Activated T-cell treated with anti-CD3 and anti-CD28 coated beads, Interleukin-2, amount 50 U/mL, for 72 hours (primary cell): ENCODE data around the gene KNL1. TPM values are rescaled to one million over a fixed set of nuclear protein-coding genes. Genes with fewer than 3 reads are reported as not detected.

Experiments
- ATAC-seq, 2 donors: fragments of 150-1000 bp; cut with Tn5 transposase; replicated peaks in 1 of 2; 2 replicates each; pipeline ENCODE4 v1.10.0; 2021; ENCODE audit warnings: moderate library complexity in 2 of 2, mild to moderate bottlenecking in 1 of 2
- DNase-seq, 2 donors: peaks; one replicate each; pipeline ENCODE4 v3.0.0; 2021 to 2022; ENCODE audit warnings: mixed read lengths in 1 of 2
- H3K27ac Mint-ChIP-seq: one replicate; pipeline ENCODE4 v1.8.0; 2022; ENCODE audit warnings: mild to moderate bottlenecking, moderate library complexity, mixed read lengths
- H3K27me3 Mint-ChIP-seq: one replicate; pipeline ENCODE4 v1.8.0; 2022; ENCODE audit warnings: low read depth, mixed read lengths
- H3K36me3 Mint-ChIP-seq, 2 donors: one replicate each; pipeline ENCODE4 v1.8.0; 2022; ENCODE audit warnings: mixed read lengths in 2 of 2, mild to moderate bottlenecking in 1 of 2; ENCODE audit not compliant: insufficient read depth in 2 of 2
- H3K4me1 Mint-ChIP-seq: one replicate; pipeline ENCODE4 v1.8.0; 2022; ENCODE audit warnings: low read depth, mixed read lengths
- H3K4me3 Mint-ChIP-seq, 2 donors: one replicate each; pipeline ENCODE4 v1.8.0; 2022; ENCODE audit warnings: mild to moderate bottlenecking in 2 of 2, mixed read lengths in 2 of 2, moderate library complexity in 2 of 2
- H3K9me3 Mint-ChIP-seq, 2 donors: one replicate each; pipeline ENCODE4 v1.8.0; 2022; ENCODE audit warnings: mixed read lengths in 2 of 2
- total RNA-seq, 2 donors: library from RNA; stranded (reverse); gene quantifications; one replicate each; pipeline ENCODE4 v1.2.3, GENCODE V29; 2022

The KNL1 gene
- total RNA-seq, 2 donors from 2014 or later = 32.5 to 34.1 TPM

GRCh38 chr15:40691737-40692136 is 97.7 kb downstream of the KNL1 start:
- Mint-ChIP-seq H3K9me3 (no peaks in the 10 kb centered on the region), H3K4me3 (no peak overlapping the region)

GRCh38 chr15:40693904-40694687 is 100.0 kb downstream of the KNL1 start:
- H3K27ac Mint-ChIP-seq = peak overlapping the region; percentile 91
- peak overlapping the region; percentile 97 to 100 for H3K4me3 Mint-ChIP-seq
- peaks cover 40% of the 10 kb centered on the region for H3K4me1 Mint-ChIP-seq
- ATAC-seq = no peak
- H3K36me3 Mint-ChIP-seq = peaks cover 6 to 21% of the 10 kb centered on the region in 2 donors
- no peaks in the 10 kb centered on the region for H3K27me3 Mint-ChIP-seq
- H3K9me3 Mint-ChIP-seq = no peaks in the 10 kb centered on the region
- peak in 1 of 2 donors; percentile 12 for DNase-seq

More at GRCh38 chr15:40691737-40692136, 97.7 kb downstream of the KNL1 start:
- peaks cover 23% of the 10 kb centered on the region for H3K4me1 Mint-ChIP-seq
- H3K27ac Mint-ChIP-seq = no peak overlapping the region
- no peaks in the 10 kb centered on the region for H3K27me3 Mint-ChIP-seq
- DNase-seq (no peak), ATAC-seq (no peak)
- peaks cover 3 to 11% of the 10 kb centered on the region in 2 donors for H3K36me3 Mint-ChIP-seq

- H3K9me3 Mint-ChIP-seq = no peaks in the 10 kb centered on the region
- H3K4me1 Mint-ChIP-seq = peaks cover 47% of the 10 kb centered on the region
- peaks cover 6 to 23% of the 10 kb centered on the region in 2 donors for H3K36me3 Mint-ChIP-seq
- H3K4me3 Mint-ChIP-seq = peak within 1 kb of the TSS; percentile 97 to 100
- DNase-seq (peak; percentile 95 to 96), ATAC-seq (peak; percentile 96 to 97)
- peak within 1 kb of the TSS; percentile 91 for H3K27ac Mint-ChIP-seq
- no peaks in the 10 kb centered on the region for H3K27me3 Mint-ChIP-seq
Observed at GRCh38 chr15:40694688-40695468, 100.8 kb downstream of the KNL1 start, which contains the start of gene RAD51. Gene RAD51, plus strand, starts transcription at chr15:40695174. Its CDS starts 3,585 bp downstream, at chr15:40698759.

DNA sequence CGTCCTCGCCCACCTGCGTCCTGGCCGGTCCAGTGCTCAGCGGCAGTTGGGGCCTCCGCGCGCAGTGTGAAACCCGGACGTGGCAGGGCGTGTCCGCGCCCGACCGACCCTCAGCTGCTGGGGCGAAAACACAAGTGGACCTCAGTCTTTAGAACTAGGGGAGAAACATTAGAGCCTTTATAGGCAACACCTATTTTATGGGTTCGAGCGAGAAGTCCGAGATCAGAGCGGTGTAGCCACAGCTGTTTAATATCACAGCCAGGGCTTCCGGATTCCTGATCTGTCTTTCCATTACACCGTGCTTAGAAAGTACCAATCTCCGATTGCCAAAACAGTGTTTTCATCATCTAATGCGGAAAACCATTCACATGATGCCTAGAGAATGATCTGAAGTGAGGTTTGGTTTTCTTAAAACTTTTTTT is 101.4 kb downstream of the KNL1 start:
- H3K4me1 Mint-ChIP-seq = peaks cover 47% of the 10 kb centered on the region
- H3K9me3 Mint-ChIP-seq = no peaks in the 10 kb centered on the region
- H3K27me3 Mint-ChIP-seq = no peaks in the 10 kb centered on the region
- H3K36me3 Mint-ChIP-seq = peaks cover 7 to 27% of the 10 kb centered on the region in 2 donors
- H3K27ac Mint-ChIP-seq = peak overlapping the region; percentile 81
- peak overlapping the region; percentile 97 to 100 for H3K4me3 Mint-ChIP-seq
- ATAC-seq (peak in 1 of 2 donors; percentile 51), DNase-seq (peak in 1 of 2 donors; percentile 51)

GRCh38 chr15:40696228-40696627 is 102.2 kb downstream of the KNL1 start:
- Mint-ChIP-seq H3K27me3 (no peaks in the 10 kb centered on the region), H3K27ac (no peak overlapping the region), H3K9me3 (no peaks in the 10 kb centered on the region), H3K4me3 (peak overlapping the region; percentile 97 to 100), H3K4me1 (peaks cover 47% of the 10 kb centered on the region), H3K36me3 (peaks cover 9 to 33% of the 10 kb centered on the region in 2 donors)
- DNase-seq (no peak), ATAC-seq (no peak)

- H3K27ac Mint-ChIP-seq = peak overlapping the region; percentile 15
- ATAC-seq (no peak), DNase-seq (no peak)
- peak overlapping the region; percentile 10 to 48 for H3K4me3 Mint-ChIP-seq
- H3K4me1 Mint-ChIP-seq = peaks cover 49% of the 10 kb centered on the region
- peaks cover 11 to 45% of the 10 kb centered on the region in 2 donors for H3K36me3 Mint-ChIP-seq
- no peaks in the 10 kb centered on the region for H3K27me3 Mint-ChIP-seq
- no peaks in the 10 kb centered on the region for H3K9me3 Mint-ChIP-seq
Observed at GRCh38 chr15:40697916-40698315, 103.9 kb downstream of the KNL1 start.

DNA sequence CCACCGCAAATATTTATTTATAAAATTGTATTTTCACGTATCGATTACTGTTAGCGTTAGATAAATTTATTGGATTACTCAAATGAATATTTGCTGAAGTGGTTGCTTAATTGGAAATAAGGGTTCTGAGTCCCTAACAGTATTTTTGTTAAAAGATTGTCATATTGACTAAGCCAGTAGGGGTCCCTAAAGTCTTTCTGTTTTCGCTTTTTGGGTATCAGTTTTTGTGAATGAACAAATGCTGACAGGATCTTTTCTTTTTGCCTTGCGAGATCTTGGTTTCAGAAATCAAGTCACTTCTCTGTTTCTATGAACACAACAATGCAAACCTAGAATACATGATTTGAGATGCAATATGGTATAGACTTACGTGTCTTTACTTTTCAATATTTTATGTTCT is 108.0 kb downstream of the KNL1 start:
- ATAC-seq = no peak
- peaks cover 11 to 51% of the 10 kb centered on the region in 2 donors for H3K36me3 Mint-ChIP-seq
- peak overlapping the region; percentile 54 for H3K27ac Mint-ChIP-seq
- no peak overlapping the region for H3K4me3 Mint-ChIP-seq
- no peaks in the 10 kb centered on the region for H3K27me3 Mint-ChIP-seq
- no peak for DNase-seq
- H3K4me1 Mint-ChIP-seq = peaks cover 24% of the 10 kb centered on the region
- no peaks in the 10 kb centered on the region for H3K9me3 Mint-ChIP-seq

GRCh38 chr15:40706121-40706520 is 112.1 kb downstream of the KNL1 start:
- no peak overlapping the region for H3K27ac Mint-ChIP-seq
- H3K36me3 Mint-ChIP-seq = peaks cover 11 to 52% of the 10 kb centered on the region in 2 donors
- H3K9me3 Mint-ChIP-seq = no peaks in the 10 kb centered on the region
- DNase-seq = no peak
- no peak for ATAC-seq
- peaks cover 4% of the 10 kb centered on the region for H3K4me1 Mint-ChIP-seq
- H3K4me3 Mint-ChIP-seq = no peak overlapping the region
- no peaks in the 10 kb centered on the region for H3K27me3 Mint-ChIP-seq

Other genes with a start within 250 kb of the KNL1 start
- not detected for gene PHGR1, start 243.2 kb upstream of the KNL1 start, total RNA-seq
- gene DISP2, start 236.0 kb upstream of the KNL1 start, total RNA-seq = under 1 TPM; 0.19 to 0.34 TPM
- gene KNSTRN, start 211.5 kb upstream of the KNL1 start, total RNA-seq = 10 to 100 TPM; 47.3 to 61.5 TPM
- 10 to 100 TPM; 61.2 to 75.5 TPM for gene IVD, start 188.5 kb upstream of the KNL1 start, total RNA-seq
- gene BAHD1, start 153.3 kb upstream of the KNL1 start, total RNA-seq = 10 to 100 TPM; 20.8 to 21.9 TPM
- gene CHST14, start 123.3 kb upstream of the KNL1 start, total RNA-seq = 1 to 10 TPM; 9.5 to 9.7 TPM
- 10 to 100 TPM; 34.8 to 38.1 TPM for gene CCDC32, start 29.2 kb upstream of the KNL1 start, total RNA-seq
- 10 to 100 TPM; 11.3 to 12.9 TPM for gene RPUSD2, start 24.9 kb upstream of the KNL1 start, total RNA-seq
- gene RAD51, start 100.9 kb downstream of the KNL1 start, total RNA-seq = 10 to 100 TPM; 49.9 to 73.2 TPM
- gene RMDN3, start 161.0 kb downstream of the KNL1 start, total RNA-seq = 10 to 100 TPM; 28.0 to 30.7 TPM
- gene GCHFR, start 169.8 kb downstream of the KNL1 start, total RNA-seq = 10 to 100 TPM; 40.9 to 44.8 TPM
- 1 to 10 TPM; 1.6 to 1.7 TPM for gene C15orf62, start 175.7 kb downstream of the KNL1 start, total RNA-seq
- gene ZFYVE19, start 212.8 kb downstream of the KNL1 start, total RNA-seq = 10 to 100 TPM; 24.1 to 29.8 TPM
- gene DNAJC17, start 213.2 kb downstream of the KNL1 start, total RNA-seq = 10 to 100 TPM; 26.3 to 37.3 TPM
- gene PPP1R14D, start 234.5 kb downstream of the KNL1 start, total RNA-seq = not detected
- 10 to 100 TPM; 17.3 to 19.4 TPM for gene SPINT1, start 249.8 kb downstream of the KNL1 start, total RNA-seq